Mucosa of rectum (tissue), 2 donors: ENCODE results near the gene NDUFA1.
"Not testable (repeated sequence)": the region's sequence is repeated elsewhere in the genome, so short reads cannot be mapped to it uniquely, and the experiment has no call there.

Experiments used
- H3K27ac ChIP-seq, 2 donors: one replicate each; pipeline ENCODE4 v1.7.0; 2013; ENCODE audit warnings: inconsistent platforms in 2 of 2, low read depth in 2 of 2, low read length in 2 of 2
- H3K27me3 ChIP-seq, 2 donors: one replicate each; pipeline ENCODE4 v1.7.0; 2013; ENCODE audit warnings: low read length in 2 of 2; ENCODE audit not compliant: control insufficient read depth in 2 of 2, insufficient read depth in 2 of 2
- H3K36me3 ChIP-seq, 2 donors: one replicate each; pipeline ENCODE4 v1.7.0; 2013; ENCODE audit warnings: low read length in 2 of 2; ENCODE audit not compliant: control insufficient read depth in 2 of 2, insufficient read depth in 2 of 2
- H3K4me1 ChIP-seq, 2 donors: one replicate each; pipeline ENCODE4 v1.7.0; 2013; ENCODE audit warnings: low read length in 2 of 2, mild to moderate bottlenecking in 1 of 2; ENCODE audit not compliant: control insufficient read depth in 2 of 2, insufficient read depth in 2 of 2
- H3K4me3 ChIP-seq, 2 donors: one replicate each; pipeline ENCODE4 v1.7.0; 2013; ENCODE audit warnings: low read length in 2 of 2
- H3K9ac ChIP-seq, 2 donors: one replicate each; pipeline ENCODE4 v1.7.0; 2013; ENCODE audit warnings: low read length in 2 of 2, low read depth in 1 of 2, mild to moderate bottlenecking in 1 of 2
- H3K9me3 ChIP-seq, 2 donors: one replicate each; pipeline ENCODE4 v1.7.0; 2013; ENCODE audit warnings: low read length in 2 of 2; ENCODE audit not compliant: control insufficient read depth in 2 of 2
- donor health status: healthy.
- donor health status: Normal muscosa, but diverticular disease.

NDUFA1 gene

DNA sequence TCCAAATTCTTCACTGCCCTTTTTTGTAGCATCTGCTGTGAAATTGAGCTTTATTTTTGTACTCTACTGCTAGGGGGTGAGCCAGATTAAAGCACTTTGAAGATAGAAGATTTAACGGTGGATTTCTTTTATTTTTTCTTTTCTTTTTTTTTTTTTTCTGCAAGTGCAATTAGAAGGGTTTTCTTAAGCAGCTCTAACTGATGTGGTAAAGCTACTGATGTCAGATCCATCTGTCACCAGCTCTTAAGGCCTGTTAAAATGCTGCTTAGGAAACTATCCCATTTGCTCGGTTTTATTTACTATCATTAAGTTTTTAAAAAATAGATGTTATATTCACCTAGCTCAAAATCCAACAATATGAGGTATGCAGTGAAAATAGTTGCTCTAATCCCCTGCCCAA is 7.1 kb downstream of the NDUFA1 start:
- H3K9me3 ChIP-seq = no peaks in the 10 kb centered on the region
- H3K27ac ChIP-seq = no peak overlapping the region
- H3K27me3 ChIP-seq = peaks cover 0 to 3% of the 10 kb centered on the region in 2 donors
- peaks cover 0 to 7% of the 10 kb centered on the region in 2 donors for H3K36me3 ChIP-seq
- no peak overlapping the region for H3K4me3 ChIP-seq
- H3K4me1 ChIP-seq = no peaks in the 10 kb centered on the region
- H3K9ac ChIP-seq = no peak overlapping the region

DNA sequence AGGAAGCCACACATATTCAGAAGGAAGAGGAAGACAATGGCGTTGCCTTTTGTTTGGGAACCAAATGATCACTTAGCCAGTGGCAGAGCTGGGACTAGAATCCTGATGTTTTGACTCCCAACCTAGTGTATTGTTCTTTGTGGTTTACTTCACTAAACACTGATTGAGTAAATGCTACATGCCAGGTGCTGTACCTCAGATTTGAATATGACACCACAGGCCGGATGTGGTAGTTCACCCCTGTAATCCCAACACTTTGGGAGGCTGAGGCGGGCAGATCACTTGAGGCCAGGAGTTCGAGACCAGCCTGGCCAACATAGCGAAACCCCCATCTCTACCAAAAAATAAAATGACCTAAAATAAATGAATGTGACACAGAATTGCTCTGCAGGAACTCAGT is 8.4 kb downstream of the NDUFA1 start:
- H3K9ac ChIP-seq = no peak overlapping the region
- peaks cover 0 to 7% of the 10 kb centered on the region in 2 donors for H3K36me3 ChIP-seq
- H3K9me3 ChIP-seq = no peaks in the 10 kb centered on the region
- no peaks in the 10 kb centered on the region for H3K4me1 ChIP-seq
- H3K4me3 ChIP-seq = no peak overlapping the region
- peaks cover 0 to 3% of the 10 kb centered on the region in 2 donors for H3K27me3 ChIP-seq
- no peak overlapping the region for H3K27ac ChIP-seq

DNA sequence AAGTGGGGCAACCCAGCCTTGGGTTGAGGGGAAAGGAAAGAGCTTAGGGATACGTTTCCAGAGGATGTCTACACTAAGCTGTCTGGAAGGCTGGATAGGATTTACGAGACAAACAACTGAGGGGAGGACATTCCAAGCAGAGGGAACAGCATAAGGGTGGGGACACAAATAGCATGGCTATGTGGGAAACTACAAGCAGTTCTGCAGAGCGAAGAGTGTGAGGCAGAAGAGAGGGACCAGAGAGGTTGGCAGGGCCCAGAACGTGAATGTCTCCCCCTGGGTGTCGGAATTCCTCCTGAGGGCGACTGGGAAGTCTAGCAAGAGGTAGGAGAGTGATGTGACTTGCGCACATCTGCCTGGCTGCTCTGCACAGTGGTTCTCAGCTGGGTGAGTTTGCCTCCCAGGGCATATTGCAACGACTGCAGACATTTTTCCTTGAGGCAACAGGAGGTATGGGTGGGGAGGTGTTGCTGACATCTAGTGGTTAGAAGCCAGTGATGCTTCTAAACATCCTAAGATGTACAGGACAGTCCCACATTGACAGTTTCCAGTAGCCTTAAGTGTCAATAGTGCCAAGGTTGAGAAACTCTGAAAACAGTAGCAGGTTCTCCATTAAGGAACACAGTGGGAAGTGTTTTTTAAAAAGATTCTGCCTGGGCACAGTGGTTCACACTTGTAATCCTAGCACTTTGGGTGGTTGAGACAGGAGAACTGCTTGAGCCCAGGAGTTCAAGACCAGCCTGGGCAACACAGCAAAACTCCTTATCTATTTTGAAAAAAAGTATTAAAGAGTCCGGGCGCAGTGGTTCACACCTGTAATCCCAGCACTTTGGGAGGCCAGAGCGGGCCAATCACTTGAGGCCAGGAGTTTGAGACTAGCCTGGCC is 9.2 kb downstream of the NDUFA1 start:
- no peaks in the 10 kb centered on the region for H3K4me1 ChIP-seq
- H3K27me3 ChIP-seq = peaks cover 0 to 3% of the 10 kb centered on the region in 2 donors
- H3K27ac ChIP-seq = no peak overlapping the region
- peaks cover 0 to 7% of the 10 kb centered on the region in 2 donors for H3K36me3 ChIP-seq
- H3K9ac ChIP-seq = no peak overlapping the region
- H3K4me3 ChIP-seq = no peak overlapping the region
- H3K9me3 ChIP-seq = no peaks in the 10 kb centered on the region

DNA sequence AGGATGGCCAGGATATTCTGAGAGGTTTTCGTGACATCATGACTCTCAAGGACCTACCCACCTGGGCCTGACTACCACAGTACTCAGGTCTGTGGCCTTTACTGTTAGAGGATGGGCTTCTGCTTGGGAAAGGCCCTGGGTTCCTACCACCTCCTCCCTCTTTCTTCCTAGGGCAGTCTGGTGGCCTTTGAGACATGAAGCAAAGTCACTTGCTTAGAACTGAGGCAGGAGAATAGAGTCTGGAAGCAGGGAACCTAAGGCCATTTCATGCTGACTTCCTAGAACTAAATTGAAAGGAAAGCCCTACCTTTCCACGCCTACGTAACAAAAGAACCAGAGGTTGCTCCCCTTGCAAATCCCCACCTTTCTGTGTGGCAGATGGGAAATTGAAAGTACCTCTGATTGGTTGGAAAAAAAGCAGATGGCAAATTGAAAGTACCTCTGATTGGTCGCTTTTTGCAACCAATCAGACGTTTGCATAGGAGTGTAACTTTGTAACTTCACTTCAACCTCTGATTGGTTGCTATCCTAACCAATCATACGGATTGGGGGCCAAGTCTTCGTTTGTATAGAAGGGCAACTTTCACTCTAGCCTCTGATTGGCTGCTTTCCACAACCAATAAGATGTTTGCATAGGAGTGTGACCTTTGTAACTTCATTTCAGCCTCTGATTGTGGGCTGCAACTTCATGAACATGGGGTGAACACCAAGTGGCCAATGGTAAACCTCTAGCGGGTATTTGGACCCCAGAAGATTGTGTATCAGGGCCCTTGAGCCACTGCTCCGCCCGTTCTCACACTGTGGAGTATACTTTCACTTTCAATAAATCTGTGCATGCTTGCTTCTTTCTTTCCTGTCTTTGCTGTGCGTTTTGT is 14.2 kb downstream of the NDUFA1 start:
- no peak overlapping the region for H3K9ac ChIP-seq

DNA sequence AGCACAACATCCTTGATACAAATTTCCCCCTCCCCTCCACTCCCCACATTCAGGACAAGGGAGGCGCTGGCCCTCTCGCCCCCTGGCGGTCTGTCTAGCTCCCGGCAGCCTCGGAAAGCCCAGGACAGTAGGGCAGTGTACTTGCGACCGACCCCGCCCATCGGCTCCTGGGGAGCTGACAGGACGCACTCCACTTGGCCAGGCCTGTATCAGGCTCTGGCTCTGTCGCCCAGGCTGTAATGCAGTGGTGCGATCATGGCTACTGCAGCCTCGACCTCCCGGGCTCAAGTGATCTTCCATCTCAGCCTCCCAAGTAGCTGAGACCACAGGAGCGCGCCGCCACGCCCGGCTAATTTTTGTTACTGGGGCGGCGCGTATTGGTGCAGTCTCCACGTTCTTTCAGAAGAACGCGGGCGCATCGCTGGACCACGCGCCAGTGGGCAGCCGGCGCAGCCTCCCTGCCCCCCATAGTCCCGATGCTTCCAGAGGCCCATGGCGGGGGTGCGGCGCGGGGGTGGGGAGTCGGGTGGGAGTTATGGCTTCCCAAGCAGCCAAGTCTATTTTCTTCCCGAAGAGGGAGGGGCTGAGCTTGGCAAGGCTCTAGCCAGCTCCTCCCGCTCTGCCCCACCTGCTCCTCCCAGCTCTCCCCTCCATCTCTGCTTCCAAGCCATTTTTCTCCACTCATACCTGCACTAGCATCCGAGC is 16.2 kb downstream of the NDUFA1 start:
- H3K4me3 ChIP-seq = peak overlapping the region in 1 of 2 donors; percentile 54
- H3K9me3 ChIP-seq = no peaks in the 10 kb centered on the region
- no peaks in the 10 kb centered on the region for H3K27me3 ChIP-seq
- H3K27ac ChIP-seq = no peak overlapping the region
- H3K4me1 ChIP-seq = peaks cover 0 to 5% of the 10 kb centered on the region in 2 donors
- H3K9ac ChIP-seq = no peak overlapping the region
- no peaks in the 10 kb centered on the region for H3K36me3 ChIP-seq

More for the DNA sequence above, 14.2 kb downstream of the NDUFA1 start:
- Histone ChIP-seq H3K9me3 (no peaks in the 10 kb centered on the region), H3K27me3 (no peaks in the 10 kb centered on the region), H3K4me1 (peaks cover 0 to 5% of the 10 kb centered on the region in 2 donors), H3K36me3 (no peaks in the 10 kb centered on the region), H3K27ac (peak overlapping the region in 1 of 2 donors; percentile 35), H3K4me3 (peak overlapping the region; percentile 56 to 58)

DNA sequence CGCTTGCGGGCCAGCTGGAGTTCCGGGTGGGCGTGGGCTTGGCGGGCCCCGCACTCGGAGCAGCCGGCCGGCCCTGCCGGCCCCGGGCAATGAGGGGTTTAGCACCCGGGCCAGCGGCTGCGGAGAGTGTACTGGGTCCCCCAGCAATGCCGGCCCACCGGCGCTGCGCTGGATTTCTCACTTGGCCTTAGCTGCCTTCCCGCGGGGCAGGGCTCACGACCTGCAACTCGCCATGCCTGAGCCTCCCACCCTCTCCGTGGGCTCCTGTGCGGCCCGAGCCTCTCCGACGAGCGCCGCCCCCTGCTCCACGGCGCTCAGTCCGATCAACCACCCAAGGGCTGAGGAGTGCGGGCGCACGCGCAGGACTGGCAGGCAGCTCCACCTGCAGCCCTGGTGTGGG is 19.0 kb downstream of the NDUFA1 start:
- not testable (repeated sequence) for H3K9ac ChIP-seq, H3K27me3 ChIP-seq, H3K4me3 ChIP-seq, H3K9me3 ChIP-seq, H3K36me3 ChIP-seq, H3K27ac ChIP-seq, H3K4me1 ChIP-seq

DNA sequence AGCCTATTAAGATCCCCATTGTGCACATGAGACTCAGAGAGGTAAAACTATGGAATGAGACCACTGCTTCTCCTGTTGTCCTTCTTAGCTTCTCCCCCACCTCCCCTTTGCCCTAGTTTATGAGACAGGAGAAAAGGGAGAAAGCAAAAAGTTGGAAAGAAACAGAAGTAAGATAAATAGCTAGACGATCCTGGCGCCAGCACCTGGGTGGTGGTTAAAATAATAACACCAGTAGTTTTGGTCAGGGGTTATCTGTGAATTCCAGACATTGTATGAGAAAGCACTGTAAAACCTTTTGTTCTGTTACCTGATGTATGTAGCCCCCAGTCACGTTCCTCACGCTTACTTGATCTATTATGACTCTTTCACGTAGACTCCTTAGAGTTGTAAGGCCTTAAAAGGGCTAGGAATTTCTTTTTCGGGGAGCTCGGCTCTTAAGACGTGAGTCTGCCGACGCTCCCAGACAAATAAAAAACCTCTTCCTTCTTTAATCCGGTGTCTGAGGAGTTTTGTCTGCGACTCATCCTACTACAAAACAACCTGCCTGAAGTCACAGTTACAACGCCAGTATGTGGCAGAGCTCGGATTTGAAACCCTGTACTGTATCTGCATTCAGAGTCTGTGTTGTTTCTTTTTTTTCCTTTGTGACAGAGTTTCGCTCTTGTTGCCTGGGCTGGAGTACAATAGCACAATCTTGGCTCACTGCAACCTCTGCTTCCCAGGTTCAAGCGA is 20.5 kb downstream of the NDUFA1 start:
- not testable (repeated sequence) for H3K36me3 ChIP-seq, H3K4me3 ChIP-seq, H3K27ac ChIP-seq, H3K4me1 ChIP-seq, H3K9me3 ChIP-seq, H3K9ac ChIP-seq, H3K27me3 ChIP-seq

DNA sequence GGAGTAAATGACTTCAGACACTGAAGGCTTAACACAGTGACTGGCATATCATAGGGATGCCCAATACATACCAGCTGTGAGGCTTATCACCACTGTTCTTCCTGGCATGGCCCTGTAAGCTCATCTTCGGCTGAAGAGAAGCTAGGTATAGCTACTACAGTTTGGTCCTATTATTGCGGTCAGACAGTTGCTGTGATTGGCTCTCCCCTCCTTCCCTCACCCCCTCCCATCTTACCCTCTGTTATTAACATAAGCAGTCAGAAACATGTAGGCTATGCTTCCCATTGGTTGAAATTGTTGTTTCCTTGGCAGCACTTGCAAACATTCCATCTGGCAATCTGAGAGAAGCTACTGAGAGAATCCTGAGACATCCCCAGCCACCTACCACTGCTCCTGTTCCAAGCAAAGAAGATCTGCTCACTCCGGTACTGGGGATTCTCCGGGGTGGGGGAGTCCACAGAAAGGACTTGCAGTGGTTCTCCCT is 24.3 kb downstream of the NDUFA1 start, which contains the start of gene AKAP14:
Gene AKAP14, plus strand, starts transcription at position 51 of the 484 bp plus-strand sequence. CDS start 7,331 bp downstream, outside the sequence.
- Histone ChIP-seq H3K4me3 (no peak within 1 kb of the TSS), H3K27me3 (no peaks in the 10 kb centered on the region), H3K27ac (no peak within 1 kb of the TSS), H3K9ac (no peak within 1 kb of the TSS), H3K36me3 (no peaks in the 10 kb centered on the region), H3K4me1 (peaks cover 0 to 3% of the 10 kb centered on the region in 2 donors), H3K9me3 (no peaks in the 10 kb centered on the region)

DNA sequence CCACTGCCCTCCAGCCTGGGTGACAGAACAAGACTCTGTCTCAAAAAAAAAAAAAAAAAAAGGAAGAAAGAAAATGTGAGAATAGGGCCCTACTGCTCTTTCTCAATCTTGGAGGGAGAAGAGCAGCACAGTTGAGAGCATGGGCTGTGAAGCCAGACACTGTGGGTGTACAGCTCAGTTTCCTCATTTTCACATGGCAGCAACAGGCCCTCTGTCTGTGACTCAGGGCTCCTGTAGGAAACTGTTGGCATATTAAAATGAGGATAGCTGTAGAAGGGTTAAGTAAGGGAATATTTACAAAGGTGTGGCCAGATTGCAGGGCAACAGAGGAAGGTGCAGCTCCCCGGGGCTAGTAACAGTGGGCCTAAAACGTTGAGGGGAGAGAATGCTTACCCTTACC is 27.5 kb downstream of the NDUFA1 start:
- Histone ChIP-seq H3K9ac (no peak overlapping the region), H3K27me3 (no peaks in the 10 kb centered on the region), H3K9me3 (no peaks in the 10 kb centered on the region), H3K4me1 (peaks cover 0 to 3% of the 10 kb centered on the region in 2 donors), H3K36me3 (no peaks in the 10 kb centered on the region), H3K27ac (no peak overlapping the region), H3K4me3 (no peak overlapping the region)
